ENCODE measurements around the gene SEPTIN8. TPM values are rescaled to one million over a fixed set of nuclear protein-coding genes. Genes with fewer than 3 reads are reported as not detected.

Gene SEPTIN8
- polyA plus RNA-seq, 1 donor: 84.6 TPM

DNA sequence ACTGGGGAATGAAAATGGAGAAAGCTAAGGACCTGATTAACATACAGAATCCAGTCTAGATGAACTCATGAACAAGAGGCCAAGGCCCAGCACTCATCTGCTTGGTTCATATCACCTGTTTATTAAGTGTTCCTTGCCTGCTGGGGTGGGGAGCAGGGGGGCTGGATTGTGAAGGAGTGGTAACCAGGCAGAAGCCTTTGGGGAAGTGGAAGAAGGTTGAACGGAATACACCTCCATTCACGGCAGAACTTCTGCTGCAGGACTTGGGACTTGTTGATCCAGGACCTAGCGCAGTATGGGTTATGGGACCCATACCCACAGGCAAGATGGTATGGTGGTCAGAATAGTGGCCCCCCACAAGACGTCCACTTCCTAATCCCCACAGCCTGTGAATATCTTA is 8.8 kb upstream of the SEPTIN8 start:
- DNase-seq: no peak

DNA sequence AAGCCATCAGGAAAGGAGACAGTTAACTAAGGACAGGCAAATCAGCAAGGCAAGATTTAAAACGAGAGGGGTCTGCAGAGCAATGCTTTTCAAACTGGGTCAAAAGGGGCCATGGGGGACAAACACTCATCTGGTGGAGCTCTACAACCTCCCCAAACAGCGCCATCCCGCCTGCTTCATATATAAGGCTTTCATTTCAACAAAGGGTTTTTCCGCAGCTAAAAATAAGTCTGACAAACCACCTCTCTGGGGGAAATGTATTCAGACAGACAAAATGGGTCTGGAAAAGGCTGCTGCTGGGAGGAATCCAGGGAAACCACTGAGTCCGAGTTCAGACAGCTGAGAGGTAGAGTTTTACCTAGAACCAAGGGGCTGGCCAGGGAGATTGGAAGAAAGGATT is 8.3 kb upstream of the SEPTIN8 start:
- no peak for DNase-seq

DNA sequence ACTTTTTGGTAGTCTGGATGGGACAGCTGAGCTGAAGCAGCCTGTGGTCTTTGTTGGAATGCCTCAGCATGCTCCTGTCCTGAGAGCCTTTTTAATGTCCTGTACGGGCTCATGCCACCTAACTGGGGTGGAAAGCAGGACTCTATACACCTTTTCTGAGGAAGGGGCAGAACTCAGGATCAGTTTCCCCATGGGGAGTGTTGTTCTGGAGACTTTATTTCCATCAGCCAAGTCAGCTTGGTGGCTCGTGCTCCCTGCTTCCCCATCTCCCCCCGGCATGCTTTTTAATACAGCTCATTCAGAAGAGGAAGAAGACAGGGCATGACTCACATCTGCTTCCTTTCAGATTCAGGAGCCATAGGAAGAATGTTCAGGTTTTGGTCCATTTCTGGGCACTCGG is 5.1 kb upstream of the SEPTIN8 start:
- DNase-seq: no peak

DNA sequence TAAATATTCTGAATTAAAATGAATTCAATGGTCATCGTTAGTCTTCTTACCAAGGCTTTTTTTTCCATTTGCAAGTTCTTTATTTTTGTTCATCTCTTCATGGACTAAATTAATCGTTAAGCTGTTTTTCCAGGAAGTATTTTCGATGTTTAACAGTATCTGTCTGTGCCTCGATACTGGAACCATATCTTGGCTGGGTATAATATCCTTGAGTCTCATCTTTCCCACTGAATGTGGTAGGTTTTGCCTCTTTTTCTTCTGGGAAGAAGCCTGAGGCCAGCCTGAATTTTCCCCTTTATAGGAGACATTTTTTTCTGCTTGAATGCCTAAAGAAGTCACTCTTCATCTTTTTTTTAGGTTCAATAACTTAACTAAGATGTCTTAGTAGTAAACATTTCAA is 4.0 kb upstream of the SEPTIN8 start:
- no peak for DNase-seq

DNA sequence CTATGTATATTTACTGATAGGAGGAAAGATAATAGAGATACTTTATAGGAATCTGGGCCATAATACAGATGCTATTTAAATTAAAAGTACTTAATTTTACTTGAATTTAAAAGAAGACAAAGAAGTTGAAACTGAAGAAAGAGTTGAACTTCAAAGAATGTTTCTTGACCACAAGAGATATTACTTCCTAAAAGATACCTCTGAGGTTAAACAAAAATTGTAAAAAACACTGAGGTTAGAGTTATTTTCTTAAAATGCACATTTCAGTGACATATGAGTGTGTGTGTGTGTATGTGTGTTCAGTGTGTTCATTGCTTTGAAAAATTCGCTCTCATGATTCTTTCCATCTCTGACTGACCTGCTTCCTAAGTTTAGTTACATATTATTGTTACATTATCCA is 3.5 kb upstream of the SEPTIN8 start:
- DNase-seq: no peak

DNA sequence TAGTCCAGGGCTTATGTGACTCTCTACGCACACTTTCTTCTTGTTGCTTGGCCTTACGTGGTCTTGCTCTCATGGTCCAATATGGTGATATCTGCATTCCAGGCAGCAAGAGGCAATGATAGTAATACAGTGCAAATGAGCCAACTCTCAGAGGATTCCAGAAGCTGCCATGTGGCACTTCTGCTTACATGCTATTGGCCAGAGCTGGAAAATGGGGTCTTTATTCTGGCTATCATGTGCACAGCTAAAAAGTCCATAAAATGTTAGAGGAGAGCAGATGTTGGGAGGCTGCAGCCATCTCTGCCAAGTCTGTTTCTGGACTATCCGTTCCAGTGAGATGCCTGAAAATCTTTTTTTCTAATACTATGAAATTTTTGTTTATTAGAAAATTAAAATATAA is 2.9 kb upstream of the SEPTIN8 start:
- DNase-seq: no peak

DNA sequence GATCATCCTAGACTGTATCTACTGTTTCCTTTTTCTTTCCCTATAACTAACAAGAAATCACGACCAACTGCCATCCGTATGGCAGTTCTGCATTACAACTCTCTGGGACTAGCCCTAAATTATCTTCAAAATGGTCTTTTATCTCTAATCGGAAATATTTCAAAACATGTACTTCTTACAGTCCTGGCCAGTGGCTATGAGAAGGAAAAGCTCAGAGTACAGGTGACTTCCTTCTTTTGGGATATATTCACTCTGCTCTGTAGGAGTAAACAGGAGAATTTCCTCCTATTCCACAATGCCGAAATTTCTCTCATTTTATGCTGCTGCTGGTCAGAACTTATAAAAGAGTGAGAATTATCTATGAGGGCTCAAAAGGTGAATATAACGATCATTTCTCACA is 1.8 kb upstream of the SEPTIN8 start:
- no peak for DNase-seq

DNA sequence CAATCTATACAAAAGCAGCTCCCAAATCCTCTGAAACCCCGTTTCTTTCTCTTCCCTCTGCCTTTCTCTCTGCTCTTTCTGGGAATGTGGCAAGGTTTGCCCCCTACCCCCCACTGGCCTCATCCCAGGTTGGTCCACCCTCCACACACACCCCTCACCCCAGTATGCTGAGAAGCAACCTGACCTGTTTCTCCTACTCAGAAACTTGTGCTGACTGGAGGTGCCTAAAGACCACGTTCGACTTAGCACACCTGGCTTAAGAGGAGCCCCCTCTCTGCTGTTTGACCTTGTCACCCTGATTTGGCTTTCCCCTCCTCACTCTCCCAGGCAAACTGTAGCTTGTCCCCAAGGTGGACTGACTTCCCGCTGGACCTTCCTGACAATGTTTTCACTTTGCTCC is 1.1 kb upstream of the SEPTIN8 start:
- DNase-seq: no peak

DNA sequence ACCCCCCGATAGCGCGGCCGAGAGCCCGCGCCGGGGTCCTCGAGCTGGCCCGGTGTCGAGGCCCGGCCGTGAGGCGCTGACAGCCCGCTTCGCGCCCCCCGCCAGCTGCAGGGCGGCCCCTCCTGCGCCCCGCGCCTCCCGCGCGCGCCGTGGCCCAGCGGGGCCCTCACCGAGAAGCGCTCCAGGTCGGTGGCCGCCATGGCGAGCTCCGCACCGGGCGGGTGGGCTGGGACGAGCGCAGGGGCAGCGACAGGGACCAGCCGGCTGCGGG is 166 bp downstream of the SEPTIN8 start:
- DNase-seq: no peak

DNA sequence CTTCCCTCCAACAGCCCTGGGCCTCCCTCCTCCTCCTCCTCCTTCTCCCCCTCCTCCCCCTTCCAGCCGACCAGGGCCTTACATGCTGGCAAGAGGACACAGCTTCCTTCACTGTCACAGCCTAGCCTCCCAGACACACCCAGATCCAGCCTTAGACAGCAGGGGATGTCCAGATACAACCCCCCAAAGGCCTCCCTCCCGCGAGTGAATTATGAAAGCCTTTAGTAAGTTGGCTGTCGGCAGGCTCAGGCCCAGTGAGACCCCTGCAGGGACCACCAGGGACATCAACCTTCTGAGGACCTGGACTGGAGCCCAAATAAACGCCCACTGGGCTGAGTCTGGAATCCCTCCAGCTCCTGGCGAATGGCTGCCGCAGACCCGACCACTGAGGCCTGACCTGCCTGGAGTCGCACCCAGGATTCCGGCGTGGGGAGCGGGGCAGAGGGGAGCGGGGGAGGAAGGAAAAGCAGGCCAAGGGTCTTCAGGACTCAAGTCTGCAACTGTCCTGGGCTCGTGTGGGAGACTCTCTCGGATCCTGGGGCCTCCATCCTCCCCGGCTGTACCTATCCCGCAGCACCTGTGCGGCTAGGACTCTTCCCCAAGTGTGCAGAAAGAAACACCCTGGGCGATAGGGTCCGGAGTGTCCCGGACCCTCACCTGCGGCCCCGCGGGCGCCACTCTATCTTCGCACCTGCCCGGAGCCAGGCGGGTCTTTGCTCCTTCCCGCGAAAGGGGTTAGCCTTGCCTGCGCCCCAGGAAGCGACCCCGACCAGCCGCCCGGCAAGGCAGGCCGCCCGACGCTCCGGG is 705 bp downstream of the SEPTIN8 start:
- no peak for DNase-seq

DNA sequence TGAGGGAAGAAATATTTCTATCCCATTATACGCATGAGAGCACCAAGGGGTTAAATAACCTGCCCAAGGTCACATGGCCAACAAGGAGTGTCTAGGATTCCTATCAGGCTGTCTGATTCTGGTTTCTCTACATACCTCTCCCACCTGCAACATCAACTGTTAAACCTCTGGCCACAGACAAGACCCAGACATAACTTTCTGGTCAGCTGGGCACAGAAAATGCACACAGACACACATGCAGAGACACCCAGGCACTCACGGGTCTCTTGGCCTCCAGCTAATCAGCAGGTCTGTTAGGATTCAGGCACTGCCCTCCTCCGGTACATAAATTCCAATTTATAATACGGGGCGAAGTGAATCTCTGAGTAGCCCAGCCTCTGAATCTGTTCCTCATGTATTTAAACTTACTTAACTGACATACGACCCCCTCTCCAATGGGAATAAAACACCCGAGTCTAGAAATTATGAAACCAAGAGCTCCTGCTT is 1.5 kb downstream of the SEPTIN8 start:
- no peak for DNase-seq

DNA sequence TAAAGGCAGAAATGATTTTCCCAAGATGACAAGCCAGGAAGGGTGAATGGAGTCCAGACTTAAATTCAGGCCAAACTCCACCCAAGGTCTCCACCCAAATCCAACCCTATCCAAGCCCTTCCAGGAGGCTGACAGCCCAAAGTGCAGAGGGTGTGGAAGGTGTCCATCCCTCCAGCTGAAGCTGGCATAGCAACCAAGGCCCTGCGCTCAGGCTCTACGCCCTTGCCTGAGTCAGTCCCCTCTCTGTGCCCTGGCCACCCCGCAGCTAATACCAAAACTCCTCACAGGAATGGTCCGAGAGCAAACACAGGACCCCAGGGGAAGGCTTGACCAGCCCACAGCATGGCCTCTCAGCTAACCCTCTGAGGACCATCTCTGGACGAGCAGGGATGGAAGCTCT is 2.1 kb downstream of the SEPTIN8 start:
- no peak for DNase-seq

DNA sequence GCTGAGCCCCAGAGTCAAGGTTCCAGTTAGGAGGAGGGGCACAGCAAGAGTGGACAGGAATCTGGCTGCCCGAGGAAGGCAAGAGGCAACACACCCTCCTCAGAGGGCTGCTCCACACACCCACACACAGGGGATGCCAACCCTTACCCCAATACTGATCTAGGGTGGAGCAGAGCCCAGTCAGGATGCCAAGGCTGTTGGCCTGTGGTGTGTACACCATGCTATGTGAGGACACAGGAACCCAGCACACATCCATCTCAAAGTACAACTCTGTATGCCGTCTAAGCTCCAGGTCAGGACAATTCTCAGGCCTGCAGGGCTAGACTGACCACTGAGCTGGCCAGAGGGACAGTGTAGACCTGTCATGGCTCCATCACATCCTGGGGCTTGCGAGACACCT is 2.6 kb downstream of the SEPTIN8 start:
- DNase-seq: no peak

DNA sequence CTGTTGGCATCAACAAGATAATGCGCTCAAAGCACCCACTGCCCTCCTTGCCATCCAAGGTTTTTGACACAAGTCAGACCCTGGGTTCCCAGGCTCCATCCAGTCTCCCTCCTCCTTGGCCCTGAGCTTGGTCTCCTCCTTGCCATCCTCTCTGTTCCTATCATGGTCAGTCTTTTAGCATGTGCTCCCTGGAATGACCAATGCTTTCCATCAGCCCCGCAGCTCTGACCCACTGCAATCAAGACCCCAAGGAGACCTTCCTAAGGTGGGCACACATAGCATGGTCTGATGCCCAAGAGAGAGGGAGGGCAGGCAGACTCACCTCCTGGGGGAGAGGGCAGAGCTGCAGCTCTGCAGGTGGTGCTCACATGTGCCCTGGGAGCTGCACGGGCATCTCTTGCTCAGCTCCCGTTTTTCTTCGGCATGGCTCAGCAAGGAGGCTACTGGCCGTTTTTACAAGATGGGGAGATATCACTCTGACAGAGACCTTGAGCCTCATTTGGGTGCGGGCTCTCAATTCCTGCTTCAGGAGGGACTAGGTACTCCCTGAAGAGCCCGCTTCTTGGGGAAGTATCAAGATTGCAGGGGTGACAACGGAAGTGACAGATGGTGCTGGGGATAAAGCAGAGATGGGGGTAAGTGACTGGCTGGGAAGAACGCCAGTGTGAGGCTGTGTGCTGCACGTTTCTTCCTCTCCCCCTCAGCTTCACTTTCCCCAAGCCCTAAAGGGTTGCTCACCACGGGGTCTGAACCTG is 3.3 kb downstream of the SEPTIN8 start:
- no peak for DNase-seq

DNA sequence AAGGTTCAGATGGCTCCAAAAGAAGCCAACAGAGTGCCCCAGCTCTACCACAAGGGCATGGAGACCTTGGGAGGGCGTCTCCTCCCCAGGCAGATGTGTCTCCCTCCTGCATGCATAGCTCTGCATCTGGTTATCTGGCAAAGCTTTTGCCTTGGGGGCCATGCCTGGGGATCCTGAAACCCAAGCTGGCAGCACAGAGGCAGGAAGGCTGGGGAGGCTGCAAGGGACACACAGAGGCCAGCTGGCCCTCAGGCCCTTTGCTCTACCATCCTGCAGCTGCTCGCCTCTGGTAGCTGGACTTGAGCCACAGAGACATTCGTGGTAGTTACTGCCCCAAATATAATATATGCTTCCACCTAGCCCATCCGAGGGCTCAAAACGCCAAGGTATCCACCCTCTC is 3.9 kb downstream of the SEPTIN8 start:
- no peak for DNase-seq

DNA sequence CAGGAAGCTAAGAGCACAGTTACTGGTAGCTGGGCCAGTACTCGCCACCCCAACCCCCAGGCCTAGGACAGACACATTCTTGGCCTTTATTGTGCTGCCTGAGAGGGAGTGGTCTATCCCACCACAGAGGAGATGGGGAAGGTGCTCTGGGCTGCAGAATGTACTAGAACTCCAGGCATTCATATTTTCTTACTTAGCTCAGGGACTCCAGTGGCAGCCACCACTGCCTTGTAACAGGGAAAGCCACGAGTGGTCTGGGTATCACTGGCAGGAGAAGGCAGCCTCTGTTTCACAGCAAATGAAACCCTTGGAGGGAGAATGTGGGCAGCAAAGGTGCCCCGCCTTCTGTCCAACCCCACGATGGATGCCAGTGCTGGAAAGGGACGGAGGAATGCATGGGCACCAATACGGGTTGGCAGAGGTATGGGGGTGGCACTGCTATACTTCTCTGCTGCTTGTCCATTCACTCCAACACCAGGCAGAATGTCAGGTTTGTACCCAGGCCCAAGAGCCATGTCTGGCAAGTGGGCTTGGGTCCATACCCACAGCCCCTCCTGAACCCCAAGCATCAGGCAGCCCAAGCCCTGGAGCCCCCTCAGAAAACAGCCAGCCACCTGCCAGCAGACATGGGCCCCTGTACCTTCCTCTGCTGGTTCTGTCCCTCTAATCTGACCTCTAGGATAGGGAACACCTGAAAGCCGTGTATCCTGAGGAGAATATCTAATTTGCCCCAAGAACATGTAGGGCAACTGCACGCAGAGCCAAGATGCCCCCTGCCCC is 4.6 kb downstream of the SEPTIN8 start:
- no peak for DNase-seq

DNA sequence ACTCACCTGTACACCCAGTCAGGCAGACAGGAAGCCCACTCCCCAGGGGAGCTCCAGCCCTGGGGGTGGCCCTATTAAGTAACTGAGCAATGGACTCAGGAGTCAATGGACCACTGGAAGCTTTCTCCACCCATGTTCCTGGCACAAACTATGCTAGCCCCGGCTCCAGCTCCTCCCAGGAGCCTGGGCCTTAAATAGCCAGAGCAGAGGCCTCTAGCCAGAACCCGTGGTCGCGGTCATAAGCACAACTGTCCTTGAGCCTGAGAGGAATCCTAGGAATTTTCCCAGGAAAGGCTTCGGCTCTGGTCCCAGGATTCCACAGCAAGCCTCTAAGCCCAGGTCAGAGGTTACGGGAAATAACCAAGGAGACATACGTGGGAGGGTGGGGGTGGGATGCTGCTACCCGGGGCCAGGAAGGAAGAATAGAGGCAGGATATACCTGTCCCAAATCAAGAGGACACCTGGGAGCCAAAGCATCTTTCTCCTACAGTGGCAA is 5.5 kb downstream of the SEPTIN8 start:
- no peak for DNase-seq

DNA sequence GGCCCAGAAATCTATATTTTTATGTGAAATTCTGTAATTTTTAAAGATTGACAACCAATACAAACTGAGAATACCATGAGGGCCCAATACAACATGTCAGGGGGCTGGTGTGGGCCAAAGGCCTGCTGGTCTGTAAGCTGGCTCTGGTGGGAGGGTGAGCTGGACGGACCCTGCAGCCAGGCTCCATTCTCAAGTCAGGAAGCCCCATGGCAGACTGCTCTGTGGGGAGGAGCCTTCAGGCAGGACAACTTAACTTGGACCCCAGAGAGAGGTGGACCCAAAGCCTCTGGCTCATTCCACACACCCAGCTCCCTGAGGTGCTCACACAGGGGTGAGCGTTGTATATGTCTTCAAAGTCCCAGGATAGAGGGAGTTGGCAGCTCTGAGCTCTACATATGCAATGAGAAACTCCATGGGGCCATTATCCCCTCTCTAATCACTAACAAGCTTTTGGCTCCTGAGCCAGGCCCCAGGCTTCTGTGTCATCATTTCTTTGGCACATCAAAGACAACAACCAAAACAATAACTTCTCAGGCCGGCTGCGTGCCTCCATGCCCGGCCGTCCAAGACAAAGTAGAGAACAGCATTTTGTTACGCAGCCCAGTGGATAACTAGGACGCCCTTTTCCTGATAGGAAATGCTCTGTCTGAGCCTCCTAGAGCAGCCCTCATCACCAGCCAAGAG is 6.4 kb downstream of the SEPTIN8 start:
- DNase-seq: no peak

DNA sequence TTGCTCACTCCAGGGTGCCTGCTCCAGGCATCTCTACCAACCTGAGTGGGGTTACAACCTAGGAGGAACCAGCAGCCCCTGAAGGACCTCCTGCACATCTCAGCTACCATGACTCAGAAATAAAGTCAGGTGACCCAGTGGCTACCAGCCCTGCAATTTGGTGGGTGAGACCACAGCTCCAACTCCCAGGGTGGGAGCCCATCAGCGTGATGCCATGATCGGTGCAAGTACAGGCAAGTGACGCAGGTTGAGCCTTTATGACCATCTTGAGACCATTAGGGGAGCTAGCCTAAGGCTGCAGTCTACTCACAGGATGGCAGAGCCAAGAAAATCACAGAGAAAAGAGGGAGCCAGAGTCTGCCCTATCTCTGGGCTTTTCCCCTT is 8.6 kb downstream of the SEPTIN8 start:
- DNase-seq: no peak

DNA sequence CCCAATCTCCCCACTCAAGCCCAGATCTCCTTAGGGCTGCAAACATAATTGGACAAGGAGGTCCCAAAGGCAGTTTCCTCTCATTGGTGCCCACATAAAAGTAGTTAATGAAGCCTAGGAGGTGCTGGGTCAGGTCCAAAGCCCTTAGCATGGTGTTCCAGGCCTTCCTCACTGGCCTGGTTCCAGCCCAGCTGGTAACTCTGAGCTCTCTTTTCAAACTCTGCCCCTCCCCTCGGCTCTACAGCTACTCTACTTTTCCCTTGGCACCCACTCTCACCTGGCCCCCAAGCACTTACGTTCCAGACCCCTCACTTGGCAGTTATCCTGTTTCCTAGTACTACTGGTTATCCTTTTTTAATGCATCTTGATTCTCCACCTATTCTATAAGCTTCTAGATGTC is 9.9 kb downstream of the SEPTIN8 start:
- DNase-seq: no peak

DNA sequence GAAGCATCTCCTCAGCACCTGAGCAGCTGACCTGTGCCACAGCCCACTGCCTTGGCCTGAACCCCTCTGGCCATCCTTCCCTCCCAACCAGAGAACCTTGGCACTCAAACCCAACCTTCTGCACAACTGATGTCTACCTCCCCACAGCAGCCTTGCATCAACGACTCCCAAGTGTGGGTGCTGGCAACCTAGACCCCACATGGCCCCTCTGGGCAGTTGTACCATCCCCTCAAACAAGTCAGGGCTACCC is 10.3 kb downstream of the SEPTIN8 start:
- no peak for DNase-seq

DNA sequence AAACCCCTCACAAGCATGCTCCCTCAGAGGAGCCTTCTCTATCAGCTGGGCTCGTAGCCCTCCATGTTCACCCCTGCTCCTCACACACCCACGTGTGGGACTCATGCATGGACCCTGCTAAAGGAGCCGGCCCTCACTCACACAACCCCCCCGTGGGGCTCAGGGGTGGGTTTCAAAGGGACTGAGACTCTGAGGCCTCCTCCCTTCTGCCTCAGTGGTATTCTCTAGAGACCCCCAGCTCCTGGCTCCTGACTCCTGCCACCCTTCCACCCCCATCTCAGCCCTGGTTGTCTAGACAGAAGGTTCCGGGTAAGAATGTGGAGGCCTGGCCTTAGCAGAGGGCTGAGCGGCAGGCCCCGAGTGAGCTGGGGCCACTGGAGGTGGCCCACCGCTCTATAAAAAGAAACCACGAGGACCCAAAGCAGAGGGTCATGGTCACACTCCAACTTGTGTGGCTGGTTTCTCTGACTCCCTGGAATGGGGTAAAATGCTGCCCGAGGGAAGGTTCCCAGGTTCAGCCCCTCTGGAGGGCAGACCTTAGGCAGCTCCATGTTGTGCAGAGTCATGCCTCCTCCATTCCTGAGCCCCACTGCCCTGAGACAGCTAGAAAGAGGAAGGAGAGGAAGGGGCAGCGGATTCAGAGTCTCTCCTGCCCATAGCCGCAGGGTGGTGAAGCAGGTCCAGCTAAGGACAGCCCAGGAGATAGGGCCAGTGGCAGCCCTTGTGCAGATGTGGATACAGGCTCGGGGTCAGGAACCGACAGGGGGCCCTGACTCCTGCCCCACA is 10.8 kb downstream of the SEPTIN8 start:
- no peak for DNase-seq
